GM19099 (cell line): ENCODE measurements around the gene RASL11A.

Experiments
- POLR2A ChIP-seq: IDR thresholded peaks from 3 replicates; pipeline ENCODE4 v1.6.1; 2011; ENCODE audit warnings: low read depth; ENCODE audit not compliant: insufficient read length; ENCODE audit errors: extremely low read depth

The RASL11A gene

GRCh38 chr13:27308941-27309340 is 38.3 kb downstream of the RASL11A start:
- TF ChIP-seq POLR2A, result no peak

GRCh38 chr13:27309401-27309958 is 38.9 kb downstream of the RASL11A start:
- no peak for TF ChIP-seq POLR2A

GRCh38 chr13:27309967-27310598 is 39.5 kb downstream of the RASL11A start:
- no peak for TF ChIP-seq POLR2A

GRCh38 chr13:27310946-27311345 is 40.3 kb downstream of the RASL11A start:
- no peak for TF ChIP-seq POLR2A

- TF ChIP-seq POLR2A, result no peak
These were observed 41.0 kb downstream of the RASL11A start for GRCh38 chr13:27311518-27312210.

- no peak for TF ChIP-seq POLR2A
These were observed 43.1 kb downstream of the RASL11A start for GRCh38 chr13:27313770-27314169.

- no peak for TF ChIP-seq POLR2A
These were observed 48.8 kb downstream of the RASL11A start for GRCh38 chr13:27319404-27319803.

GRCh38 chr13:27321468-27322431 is 51.1 kb downstream of the RASL11A start:
- TF ChIP-seq POLR2A, result no peak
